HG03354 (cell line): Measurements from ENCODE around the gene NXPE4.

ENCODE experiments used
- ATAC-seq: cut with Tn5 transposase; IDR thresholded peaks from one replicate; pipeline ENCODE4 v1.9.1; 2021; ENCODE audit warnings: mild to moderate bottlenecking; ENCODE audit not compliant: unreplicated experiment, poor library complexity, severe bottlenecking

The NXPE4 gene

GRCh38 chr11:114564831-114565230 is 30.8 kb downstream of the NXPE4 start:
- ATAC-seq: no peak

- ATAC-seq: no peak
These were observed 32.5 kb downstream of the NXPE4 start for GRCh38 chr11:114563077-114563476.

GRCh38 chr11:114562166-114562916 is 33.2 kb downstream of the NXPE4 start:
- no peak for ATAC-seq

- ATAC-seq: no peak
These were observed 35.9 kb downstream of the NXPE4 start, which contains the start of gene NXPE1 for GRCh38 chr11:114559425-114560310. Gene NXPE1, minus strand, starts transcription at chr11:114559881. Its CDS starts 8,680 bp downstream, at chr11:114551201.

- no peak for ATAC-seq
These were observed 39.5 kb downstream of the NXPE4 start for GRCh38 chr11:114556135-114556534.

GRCh38 chr11:114553642-114554041 is 41.9 kb downstream of the NXPE4 start:
- no peak for ATAC-seq

- no peak for ATAC-seq
These were observed 44.5 kb downstream of the NXPE4 start for GRCh38 chr11:114551060-114551459.

GRCh38 chr11:114525682-114526081 is 69.9 kb downstream of the NXPE4 start:
- ATAC-seq: no peak

- ATAC-seq: no peak
These were observed 71.5 kb downstream of the NXPE4 start for GRCh38 chr11:114524122-114524521.

GRCh38 chr11:114522818-114523217 is 72.8 kb downstream of the NXPE4 start:
- no peak for ATAC-seq
